ENCODE results near the gene PCYT1A. TPM values are rescaled to one million over a fixed set of nuclear protein-coding genes. Genes with fewer than 3 reads are reported as not detected.

Gene PCYT1A
- total RNA-seq, 1 experiment from 2014 or later, result 28.5 TPM

- TF ChIP-seq ZBTB43 (CRISPR knock-in tag; IDR thresholded peaks at IDR 0.05) (no peak), E2F1 (CRISPR knock-in tag; IDR thresholded peaks at IDR 0.05) (no peak), STAT6 (CRISPR knock-in tag; conservative IDR thresholded peaks at IDR 0.05; ENCODE audit: low read depth) (no peak), EMX1 (CRISPR knock-in tag; IDR thresholded peaks at IDR 0.05) (no peak), NFATC4 (CRISPR knock-in tag; IDR thresholded peaks at IDR 0.05) (no peak)
These were observed 31.8 kb downstream of the PCYT1A start (continued) for GRCh38 chr3:196255776-196256175.

GRCh38 chr3:196254376-196255283, 32.9 kb downstream of the PCYT1A start:
- ATAC-seq (no peak), DNase-seq (ENCODE audit: low spot score) (no peak)
- Mint-ChIP-seq H3K36me3 (peaks cover 7% of the 10 kb centered on the region), H3K9me3 (no peaks in the 10 kb centered on the region), H3K4me3 (no peak overlapping the region), H3K4me1 (no peaks in the 10 kb centered on the region), H3K27ac (no peak overlapping the region), H3K27me3 (ENCODE audit: low read depth) (no peaks in the 10 kb centered on the region)
- TF ChIP-seq TEAD4 (CRISPR knock-in tag; IDR thresholded peaks at IDR 0.05) (no peak), MAX (CRISPR knock-in tag; IDR thresholded peaks at IDR 0.05) (no peak), SOX15 (CRISPR knock-in tag; IDR thresholded peaks at IDR 0.05) (no peak), TEAD1 (CRISPR knock-in tag; IDR thresholded peaks at IDR 0.05) (no peak), NFE2L1 (CRISPR knock-in tag; IDR thresholded peaks at IDR 0.05) (no peak), ERG (CRISPR knock-in tag; IDR thresholded peaks at IDR 0.05) (no peak)
- CTCF ChIA-PET, result interaction anchor here (0.9 to 1.4 kb wide), 6 partner anchors 7 to 262 kb away, joined by 3 to 7 read pairs (median 5); partner anchors contain the start of gene DYNLT2B
- POLR2A ChIA-PET, result interaction anchor here (0.5 kb wide), 1 partner anchor 199 kb away, joined by 3 read pairs; no protein-coding TSS in a partner anchor

- ATAC-seq, result no peak
- no peaks in the 10 kb centered on the region for H3K9me3 Mint-ChIP-seq
These were observed 35.6 kb downstream of the PCYT1A start for GRCh38 chr3:196251918-196252317.

More at GRCh38 chr3:196251918-196252317, 35.6 kb downstream of the PCYT1A start:
- H3K4me3 Mint-ChIP-seq, result no peak overlapping the region
- TF ChIP-seq ATF6 (CRISPR knock-in tag; IDR thresholded peaks at IDR 0.05), result no peak
- TF ChIP-seq E2F5 (CRISPR knock-in tag; IDR thresholded peaks at IDR 0.05), result no peak
- TF ChIP-seq HMGXB4 (CRISPR knock-in tag; IDR thresholded peaks at IDR 0.05), result no peak
- no peak for TF ChIP-seq CREM (CRISPR knock-in tag; IDR thresholded peaks at IDR 0.05)
- no peak for TF ChIP-seq NFATC4 (CRISPR knock-in tag; IDR thresholded peaks at IDR 0.05)
- no peak for TF ChIP-seq FOXK1 (CRISPR knock-in tag; IDR thresholded peaks at IDR 0.05)
- TF ChIP-seq TEAD1 (CRISPR knock-in tag; IDR thresholded peaks at IDR 0.05), result no peak
- no peak for TF ChIP-seq ZNF396 (CRISPR knock-in tag; IDR thresholded peaks at IDR 0.05; ENCODE audit: borderline replicate concordance)
- TF ChIP-seq MXD4 (CRISPR knock-in tag; IDR thresholded peaks at IDR 0.05; ENCODE audit: borderline replicate concordance), result no peak
- TF ChIP-seq ATF3 (CRISPR knock-in tag; conservative IDR thresholded peaks at IDR 0.05), result no peak
- peaks cover 12% of the 10 kb centered on the region for H3K36me3 Mint-ChIP-seq
- ChIA-PET POLR2A (no interaction called here), CTCF (no interaction called here)
- no peaks in the 10 kb centered on the region for H3K4me1 Mint-ChIP-seq
- no peaks in the 10 kb centered on the region for H3K27me3 Mint-ChIP-seq (ENCODE audit: low read depth)
- no peak overlapping the region for H3K27ac Mint-ChIP-seq
- no peak for DNase-seq (ENCODE audit: low spot score)
